HG03135 (cell line): Measurements from ENCODE around the gene RILPL1.
"Not testable (repeated sequence)": the region's sequence is repeated elsewhere in the genome, so short reads cannot be mapped to it uniquely, and the experiment has no call there.

Experiments used
- ATAC-seq: cut with Tn5 transposase; IDR thresholded peaks from one replicate; pipeline ENCODE4 v1.9.1; 2021; ENCODE audit warnings: mild to moderate bottlenecking, moderate library complexity; ENCODE audit not compliant: unreplicated experiment

The RILPL1 gene

GRCh38 chr12:123433615-123434014 lies 99.9 kb downstream of the RILPL1 start:
- ATAC-seq = no peak

- not testable (repeated sequence) for ATAC-seq
Observed at GRCh38 chr12:123431951-123432817, 101.3 kb downstream of the RILPL1 start.

GRCh38 chr12:123429101-123429500 lies 104.4 kb downstream of the RILPL1 start:
- ATAC-seq = not testable (repeated sequence)

GRCh38 chr12:123428591-123428990 lies 104.9 kb downstream of the RILPL1 start:
- ATAC-seq = no peak

GRCh38 chr12:123427036-123427769 lies 106.3 kb downstream of the RILPL1 start:
- ATAC-seq = peak; percentile 88

- ATAC-seq = no peak
Observed at GRCh38 chr12:123421314-123421713, 112.2 kb downstream of the RILPL1 start.
